ENCODE data around the gene PRRC2B.

PRRC2B gene

GRCh38 chr9:131500377-131500776 lies 106.5 kb downstream of the PRRC2B start:
- H3K4me3 ChIP-seq (ENCODE audit: low read depth, low read length): no peak overlapping the region
- TF ChIP-seq CTCF (IDR thresholded peaks at IDR 0.05; ENCODE audit: low read depth, low read length): no peak

- no peak for TF ChIP-seq CTCF (IDR thresholded peaks at IDR 0.05; ENCODE audit: low read depth, low read length)
- H3K4me3 ChIP-seq (ENCODE audit: low read depth, low read length): no peak overlapping the region
These were observed 107.2 kb downstream of the PRRC2B start for GRCh38 chr9:131500939-131501541.

GRCh38 chr9:131502781-131503625 lies 109.1 kb downstream of the PRRC2B start, which contains the start of gene POMT1:
Gene POMT1, plus strand, starts transcription at chr9:131502918. Its CDS starts 1,301 bp downstream, at chr9:131504219.
- no peak for TF ChIP-seq CTCF (IDR thresholded peaks at IDR 0.05; ENCODE audit: low read depth, low read length)
- peak within 1 kb of the TSS; percentile 85 for H3K4me3 ChIP-seq (ENCODE audit: low read depth, low read length)

GRCh38 chr9:131503626-131504465 lies 110.0 kb downstream of the PRRC2B start:
- no peak for TF ChIP-seq CTCF (IDR thresholded peaks at IDR 0.05; ENCODE audit: low read depth, low read length)
- H3K4me3 ChIP-seq (ENCODE audit: low read depth, low read length): peak overlapping the region; percentile 85

- H3K4me3 ChIP-seq (ENCODE audit: low read depth, low read length): no peak overlapping the region
- no peak for TF ChIP-seq CTCF (IDR thresholded peaks at IDR 0.05; ENCODE audit: low read depth, low read length)
These were observed 111.1 kb downstream of the PRRC2B start for GRCh38 chr9:131505012-131505411.

- no peak overlapping the region for H3K4me3 ChIP-seq (ENCODE audit: low read depth, low read length)
- no peak for TF ChIP-seq CTCF (IDR thresholded peaks at IDR 0.05; ENCODE audit: low read depth, low read length)
These were observed 117.5 kb downstream of the PRRC2B start for GRCh38 chr9:131511416-131511815.

Measured in WI38 (cell line).